HL-60 (cell line): ENCODE measurements around the gene ST3GAL4.
"Not testable (repeated sequence)": the region's sequence is repeated elsewhere in the genome, so short reads cannot be mapped to it uniquely, and the experiment has no call there.

Source experiments
- DNase-seq, 2 experiments: peaks; one replicate each; pipeline ENCODE4 v3.0.0-alpha.2; 2010 to 2020; ENCODE audit warnings: low read depth in 1 of 2, low spot score in 1 of 2
- H3K27ac ChIP-seq: fragments of 250-450 bp; sonication (Bioruptor Pico); replicated peaks from 2 replicates; pipeline ENCODE4 v1.5.1; 2020; ENCODE audit warnings: mild to moderate bottlenecking, moderate library complexity
- H3K27me3 ChIP-seq: fragments of 250-450 bp; sonication (Bioruptor Pico); 2 replicates; pipeline ENCODE4 v1.5.1; 2021; ENCODE audit warnings: mild to moderate bottlenecking, moderate library complexity; ENCODE audit not compliant: insufficient read depth, poor library complexity, severe bottlenecking
- H3K4me3 ChIP-seq: replicated peaks from 2 replicates; pipeline ENCODE4 v1.5.1; 2011; ENCODE audit warnings: mild to moderate bottlenecking, control low read depth, low read length; ENCODE audit not compliant: insufficient read depth
- GABPA ChIP-seq: IDR thresholded peaks from 2 replicates; pipeline ENCODE4 v1.6.1; 2012; ENCODE audit warnings: low read depth
- POLR2AphosphoS5 ChIP-seq: IDR thresholded peaks from 2 replicates; pipeline ENCODE4 v1.6.1; 2012; ENCODE audit warnings: low read depth
- SPI1 ChIP-seq: IDR thresholded peaks from 2 replicates; pipeline ENCODE4 v1.6.1; 2012; ENCODE audit warnings: low read depth, mild to moderate bottlenecking, borderline replicate concordance
- TF ChIP-seq, protein P1 (sequence below): IDR thresholded peaks from one replicate; pipeline ENCODE4 v1.5.1; 2011; ENCODE audit warnings: low read length, control low read depth, inconsistent platforms; ENCODE audit not compliant: insufficient read depth
- TF ChIP-seq, protein P2 (sequence below): IDR thresholded peaks from 2 replicates; pipeline ENCODE4 v1.6.1; 2012; ENCODE audit warnings: low read depth; ENCODE audit not compliant: insufficient replicate concordance

Gene ST3GAL4

DNA sequence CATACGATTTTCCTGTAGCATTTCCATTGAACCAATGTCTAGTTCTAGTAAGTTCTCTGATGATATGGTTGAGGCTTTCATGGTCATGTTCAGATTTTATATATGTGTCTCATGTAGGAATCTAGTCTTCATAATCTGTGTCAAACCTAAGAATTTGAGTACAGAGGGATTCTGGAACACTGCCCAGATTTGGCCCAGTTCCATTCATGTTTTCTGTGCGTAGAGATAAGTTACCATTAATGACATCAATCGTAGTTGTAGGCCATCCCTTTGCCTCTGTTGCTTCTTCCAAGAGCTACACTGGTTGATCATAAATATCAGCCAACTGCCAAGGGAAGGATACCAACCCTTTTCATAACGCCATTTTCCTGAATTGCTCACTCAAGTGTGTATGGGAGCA, 23.3 kb downstream of the ST3GAL4 start:
- no peak overlapping the region for H3K27ac ChIP-seq
- TF ChIP-seq POLR2AphosphoS5: no peak
- no peak for TF ChIP-seq SPI1
- TF ChIP-seq, protein P1, sequence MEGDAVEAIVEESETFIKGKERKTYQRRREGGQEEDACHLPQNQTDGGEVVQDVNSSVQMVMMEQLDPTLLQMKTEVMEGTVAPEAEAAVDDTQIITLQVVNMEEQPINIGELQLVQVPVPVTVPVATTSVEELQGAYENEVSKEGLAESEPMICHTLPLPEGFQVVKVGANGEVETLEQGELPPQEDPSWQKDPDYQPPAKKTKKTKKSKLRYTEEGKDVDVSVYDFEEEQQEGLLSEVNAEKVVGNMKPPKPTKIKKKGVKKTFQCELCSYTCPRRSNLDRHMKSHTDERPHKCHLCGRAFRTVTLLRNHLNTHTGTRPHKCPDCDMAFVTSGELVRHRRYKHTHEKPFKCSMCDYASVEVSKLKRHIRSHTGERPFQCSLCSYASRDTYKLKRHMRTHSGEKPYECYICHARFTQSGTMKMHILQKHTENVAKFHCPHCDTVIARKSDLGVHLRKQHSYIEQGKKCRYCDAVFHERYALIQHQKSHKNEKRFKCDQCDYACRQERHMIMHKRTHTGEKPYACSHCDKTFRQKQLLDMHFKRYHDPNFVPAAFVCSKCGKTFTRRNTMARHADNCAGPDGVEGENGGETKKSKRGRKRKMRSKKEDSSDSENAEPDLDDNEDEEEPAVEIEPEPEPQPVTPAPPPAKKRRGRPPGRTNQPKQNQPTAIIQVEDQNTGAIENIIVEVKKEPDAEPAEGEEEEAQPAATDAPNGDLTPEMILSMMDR: no peak
- TF ChIP-seq GABPA: no peak
- TF ChIP-seq, protein P2, sequence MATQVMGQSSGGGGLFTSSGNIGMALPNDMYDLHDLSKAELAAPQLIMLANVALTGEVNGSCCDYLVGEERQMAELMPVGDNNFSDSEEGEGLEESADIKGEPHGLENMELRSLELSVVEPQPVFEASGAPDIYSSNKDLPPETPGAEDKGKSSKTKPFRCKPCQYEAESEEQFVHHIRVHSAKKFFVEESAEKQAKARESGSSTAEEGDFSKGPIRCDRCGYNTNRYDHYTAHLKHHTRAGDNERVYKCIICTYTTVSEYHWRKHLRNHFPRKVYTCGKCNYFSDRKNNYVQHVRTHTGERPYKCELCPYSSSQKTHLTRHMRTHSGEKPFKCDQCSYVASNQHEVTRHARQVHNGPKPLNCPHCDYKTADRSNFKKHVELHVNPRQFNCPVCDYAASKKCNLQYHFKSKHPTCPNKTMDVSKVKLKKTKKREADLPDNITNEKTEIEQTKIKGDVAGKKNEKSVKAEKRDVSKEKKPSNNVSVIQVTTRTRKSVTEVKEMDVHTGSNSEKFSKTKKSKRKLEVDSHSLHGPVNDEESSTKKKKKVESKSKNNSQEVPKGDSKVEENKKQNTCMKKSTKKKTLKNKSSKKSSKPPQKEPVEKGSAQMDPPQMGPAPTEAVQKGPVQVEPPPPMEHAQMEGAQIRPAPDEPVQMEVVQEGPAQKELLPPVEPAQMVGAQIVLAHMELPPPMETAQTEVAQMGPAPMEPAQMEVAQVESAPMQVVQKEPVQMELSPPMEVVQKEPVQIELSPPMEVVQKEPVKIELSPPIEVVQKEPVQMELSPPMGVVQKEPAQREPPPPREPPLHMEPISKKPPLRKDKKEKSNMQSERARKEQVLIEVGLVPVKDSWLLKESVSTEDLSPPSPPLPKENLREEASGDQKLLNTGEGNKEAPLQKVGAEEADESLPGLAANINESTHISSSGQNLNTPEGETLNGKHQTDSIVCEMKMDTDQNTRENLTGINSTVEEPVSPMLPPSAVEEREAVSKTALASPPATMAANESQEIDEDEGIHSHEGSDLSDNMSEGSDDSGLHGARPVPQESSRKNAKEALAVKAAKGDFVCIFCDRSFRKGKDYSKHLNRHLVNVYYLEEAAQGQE: no peak
- H3K27me3 ChIP-seq: no peaks in the 10 kb centered on the region
- no peak for DNase-seq
- no peak overlapping the region for H3K4me3 ChIP-seq

DNA sequence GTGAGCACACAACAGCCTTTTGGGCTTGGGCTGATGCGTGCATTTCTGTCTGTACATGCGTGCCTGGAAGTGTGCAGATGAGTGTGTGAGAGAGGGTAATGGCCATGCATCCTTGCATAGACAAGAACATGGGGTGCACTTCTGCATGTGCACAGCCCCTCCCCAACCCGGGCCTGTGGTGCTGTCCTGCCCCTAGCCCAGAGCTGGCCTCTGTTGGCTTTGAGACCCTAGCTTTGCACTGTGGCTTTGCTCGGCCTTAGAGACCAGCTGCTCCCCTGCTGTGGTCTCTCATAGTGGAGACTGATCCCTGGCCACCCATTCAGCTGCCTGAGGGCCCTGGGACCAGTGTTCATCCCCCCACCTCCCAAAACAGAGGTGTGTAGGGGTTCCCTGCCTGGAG, 25.4 kb downstream of the ST3GAL4 start:
- TF ChIP-seq POLR2AphosphoS5 (no peak), SPI1 (no peak), GABPA (no peak)
- TF ChIP-seq, protein P1: no peak
- TF ChIP-seq, protein P2: no peak
- no peak for DNase-seq

DNA sequence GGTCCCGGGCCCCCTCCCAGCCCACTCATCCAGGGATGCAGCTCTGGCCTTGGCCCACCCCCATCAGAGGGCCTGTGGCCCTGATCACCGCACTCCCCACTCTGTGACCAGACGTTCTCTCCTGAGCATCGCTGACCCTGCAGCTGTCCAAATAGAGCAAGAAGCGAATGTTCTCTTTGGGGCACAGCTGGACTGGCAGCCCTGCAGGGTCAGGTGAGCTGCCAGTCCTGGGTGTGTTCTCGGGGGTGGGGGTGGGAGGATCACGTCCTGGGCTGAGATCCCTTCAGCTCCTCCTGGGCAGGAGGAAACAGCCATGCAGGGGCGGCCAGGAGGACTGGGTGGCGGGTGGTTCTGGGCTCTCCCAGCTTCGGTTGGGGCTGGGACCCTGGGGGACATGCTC, 26.5 kb downstream of the ST3GAL4 start:
- H3K4me3 ChIP-seq, H3K27ac ChIP-seq, DNase-seq, H3K27me3 ChIP-seq: not testable (repeated sequence)

More for the DNA sequence above, 25.4 kb downstream of the ST3GAL4 start:
- Histone ChIP-seq H3K4me3 (no peak overlapping the region), H3K27ac (no peak overlapping the region), H3K27me3 (no peaks in the 10 kb centered on the region)

DNA sequence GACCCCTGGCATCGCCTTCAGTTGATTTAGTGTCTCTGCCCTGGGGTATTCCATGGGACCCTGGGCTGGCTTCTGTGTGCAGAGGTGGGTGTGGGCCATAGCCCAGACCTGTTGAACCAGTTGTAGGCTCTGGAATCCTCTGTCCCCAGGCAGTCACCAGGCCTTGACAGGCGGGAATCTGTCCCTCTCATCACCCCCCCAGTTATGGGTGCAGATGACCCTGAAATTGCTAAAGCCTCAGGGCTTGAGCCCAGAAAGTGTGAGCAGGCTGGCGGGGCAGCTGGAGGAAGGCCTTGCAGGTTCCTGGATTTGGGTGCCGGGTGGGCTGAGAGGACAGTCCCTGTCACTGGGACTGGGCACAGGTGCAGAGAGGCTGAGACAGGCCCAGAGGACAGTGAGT, 27.2 kb downstream of the ST3GAL4 start:
- H3K27me3 ChIP-seq, DNase-seq, H3K27ac ChIP-seq, H3K4me3 ChIP-seq: not testable (repeated sequence)
